G401 (cell line): ENCODE measurements around the gene SOX10. TPM values are rescaled to one million over a fixed set of nuclear protein-coding genes. Genes with fewer than 3 reads are reported as not detected.
A peak's percentile ranks its signal among the peaks of the same experiment; 100 is the strongest.

Source experiments
- DNase-seq: peaks from one replicate; pipeline ENCODE4 v3.0.0-alpha.2; 2015; ENCODE audit warnings: low spot score
- in situ Hi-C: cut with HindIII; loops from 2 replicates; pipeline ENCODE4 v1.10.0; 2016; ENCODE audit warnings: low sequenced_read_pairs, mixed read lengths
- total RNA-seq: library from RNA; depleted of rRNA; stranded (reverse); fragments of >200 nt; shearing (Covaris generic); gene quantifications from 2 replicates; pipeline ENCODE4 v1.2.3, GENCODE V29; 2014

Gene SOX10
- total RNA-seq, 1 experiment from 2014 or later: not detected

DNA sequence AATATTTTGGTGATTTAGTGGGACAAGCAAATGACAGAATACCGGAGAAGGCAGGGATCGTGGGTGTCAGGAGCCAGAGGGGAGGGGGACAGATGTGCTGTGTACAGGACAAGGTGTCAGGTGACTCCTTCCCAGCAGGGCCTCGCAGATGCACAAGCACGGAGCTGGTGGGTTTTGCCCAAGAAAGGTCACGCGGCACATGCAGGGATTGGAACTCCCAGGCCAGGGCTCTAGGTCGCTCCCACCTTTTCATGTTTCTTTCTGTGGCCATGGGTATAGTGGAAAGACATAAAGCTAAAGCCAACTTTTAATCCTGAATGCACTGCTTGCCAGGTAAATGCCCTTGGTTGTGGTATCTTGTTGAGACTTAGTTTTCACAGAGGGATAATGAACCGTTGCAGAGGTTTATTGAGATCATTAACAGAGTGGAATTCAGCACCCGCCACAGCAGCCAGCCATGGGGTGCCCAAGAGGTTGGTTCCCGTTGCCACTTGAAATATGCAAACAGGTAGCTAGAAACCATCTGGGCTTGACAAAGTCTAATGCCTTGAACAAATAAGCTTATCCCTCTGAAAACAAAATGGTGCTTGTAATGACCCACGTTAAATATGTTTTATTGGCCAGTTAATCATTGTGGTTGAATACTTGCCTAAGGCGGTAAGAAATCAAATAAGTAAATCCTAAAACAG lies 41.1 kb downstream of the SOX10 start:
- in situ Hi-C loops: no loop called here
- DNase-seq: no peak

DNA sequence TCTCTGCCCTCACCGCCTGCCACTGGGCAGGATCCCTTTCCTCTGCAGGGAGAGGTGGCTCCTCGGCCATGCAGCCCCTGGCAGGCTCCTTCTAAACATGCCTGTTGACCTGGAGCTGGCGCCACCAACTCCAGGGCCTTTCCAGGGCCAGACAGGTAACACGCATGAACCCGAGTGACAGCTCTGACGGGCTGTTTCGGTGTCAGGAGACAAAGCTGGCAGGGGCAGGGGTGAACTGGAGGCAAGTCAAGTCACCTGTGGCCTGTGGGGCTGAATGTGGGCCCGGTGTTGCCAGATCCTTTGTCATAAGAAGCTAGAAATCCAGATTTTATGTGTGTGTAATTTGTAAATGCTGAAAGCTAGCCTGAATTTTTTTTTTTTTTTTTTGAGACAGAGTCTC lies 42.2 kb downstream of the SOX10 start:
- no peak for DNase-seq
- in situ Hi-C loops: no loop called here

DNA sequence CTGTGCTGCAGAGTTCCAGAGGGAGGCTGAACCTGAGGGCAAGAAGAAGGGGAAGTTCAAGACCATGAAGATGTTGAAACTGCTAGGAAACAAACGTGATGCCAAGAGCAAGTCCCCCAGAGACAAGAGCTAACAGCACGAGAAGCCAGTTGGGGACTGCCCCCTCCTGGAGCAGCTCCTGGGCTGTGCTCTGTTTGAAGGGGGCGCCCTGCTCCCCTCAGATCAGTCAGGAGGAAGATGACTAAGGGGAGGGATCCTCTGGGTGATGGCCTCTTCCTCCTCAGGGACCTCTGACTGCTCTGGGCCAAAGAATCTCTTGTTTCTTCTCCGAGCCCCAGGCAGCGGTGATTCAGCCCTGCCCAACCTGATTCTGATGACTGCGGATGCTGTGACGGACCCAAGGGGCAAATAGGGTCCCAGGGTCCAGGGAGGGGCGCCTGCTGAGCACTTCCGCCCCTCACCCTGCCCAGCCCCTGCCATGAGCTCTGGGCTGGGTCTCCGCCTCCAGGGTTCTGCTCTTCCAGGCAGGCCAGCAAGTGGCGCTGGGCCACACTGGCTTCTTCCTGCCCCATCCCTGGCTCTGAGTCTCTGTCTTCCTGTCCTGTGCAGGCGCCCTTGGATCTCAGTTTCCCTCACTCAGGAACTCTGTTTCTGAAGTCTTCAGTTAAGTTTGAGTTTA lies 43.5 kb downstream of the SOX10 start:
- no peak for DNase-seq
- in situ Hi-C loops: no loop called here

DNA sequence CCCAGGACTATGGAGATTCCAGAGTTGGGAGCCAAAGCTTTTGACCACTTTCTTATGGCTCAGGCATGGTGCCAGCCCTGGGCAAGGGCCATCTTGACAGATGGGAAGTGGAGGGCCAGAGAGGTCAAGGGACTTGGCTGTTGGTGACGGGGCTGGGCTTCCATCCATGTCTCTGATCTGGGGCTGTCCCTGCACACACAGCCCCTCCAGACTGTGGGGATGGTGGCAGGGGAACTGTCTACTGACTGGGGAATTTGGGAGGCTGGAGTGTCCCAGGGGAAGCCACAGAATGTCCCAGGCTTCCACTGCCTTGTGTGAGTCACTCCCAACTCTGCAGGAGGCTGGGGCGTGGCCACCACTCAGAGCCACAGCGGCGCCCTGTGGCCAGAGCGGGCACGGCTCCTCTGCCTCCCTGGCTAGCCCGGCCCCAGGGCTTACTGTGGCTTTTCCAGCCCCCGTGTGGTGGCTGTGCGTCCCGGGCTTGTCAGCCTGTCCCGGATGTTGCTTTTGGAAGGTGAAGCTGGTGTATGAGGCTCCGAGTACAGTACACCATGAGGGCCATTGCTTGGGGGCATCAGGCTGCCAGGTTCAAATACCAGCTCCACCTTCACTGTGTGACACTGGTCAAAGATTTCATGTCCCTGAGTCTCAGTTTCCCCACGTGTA lies 50.5 kb downstream of the SOX10 start:
- in situ Hi-C loops: no loop called here
- peak; percentile 80 for DNase-seq

DNA sequence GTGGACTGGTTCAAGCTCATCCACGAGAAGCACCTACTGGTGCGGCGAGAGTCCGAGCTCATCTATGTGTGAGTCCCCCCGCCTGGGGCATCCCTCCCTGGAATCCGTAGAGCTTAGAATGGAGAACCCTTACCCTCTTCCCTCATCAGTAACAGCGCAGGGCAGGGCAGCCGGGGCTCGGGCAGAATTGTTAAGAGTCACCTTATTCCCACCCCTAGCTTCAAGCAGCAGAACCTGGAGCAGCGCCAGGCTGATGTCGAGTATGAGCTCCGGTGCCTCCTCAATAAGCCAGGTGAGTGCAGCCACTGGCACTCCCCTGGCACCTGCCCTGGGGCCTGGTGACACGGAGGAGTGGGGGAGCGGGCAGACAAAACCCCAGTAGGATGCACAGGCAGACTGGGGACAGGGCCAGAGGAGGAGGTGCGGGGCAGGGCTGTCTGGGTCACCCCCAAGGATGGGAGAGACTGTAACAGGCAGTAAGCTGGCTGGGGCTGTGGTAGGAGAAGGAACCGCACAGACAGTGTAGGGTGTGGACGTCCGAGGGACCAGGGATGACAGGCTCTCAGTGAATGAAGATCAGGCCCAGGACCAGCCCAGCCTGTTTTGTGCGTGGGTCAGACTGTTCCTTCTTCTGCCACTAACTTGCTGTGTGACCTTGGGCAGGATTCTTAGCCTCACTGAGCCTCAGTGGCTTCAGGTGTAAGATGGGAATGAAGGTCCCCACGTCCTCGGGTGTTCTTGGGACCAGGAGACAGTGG lies 51.4 kb downstream of the SOX10 start:
- DNase-seq: peak; percentile 28
- in situ Hi-C loops: no loop called here

DNA sequence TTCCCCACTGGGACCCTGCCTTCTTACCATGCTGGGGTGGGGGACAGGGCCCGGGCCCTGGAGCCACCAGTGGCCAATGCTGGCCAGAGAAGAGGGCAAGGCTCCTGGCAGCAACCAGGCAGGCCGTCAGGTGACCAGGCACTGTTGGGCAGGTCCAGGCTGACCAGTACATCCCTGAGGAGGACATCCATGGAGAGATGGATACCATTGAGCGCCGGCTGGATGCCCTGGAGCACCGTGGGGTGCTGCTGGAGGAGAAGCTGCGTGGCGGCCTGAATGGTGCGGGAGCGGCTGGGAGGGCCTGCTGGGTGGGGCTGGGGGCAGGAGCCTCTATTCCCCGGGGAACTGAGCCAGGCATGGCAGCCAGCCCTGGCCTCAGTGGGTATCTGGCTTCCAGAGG lies 52.0 kb downstream of the SOX10 start:
- in situ Hi-C loops: no loop called here
- DNase-seq: no peak

DNA sequence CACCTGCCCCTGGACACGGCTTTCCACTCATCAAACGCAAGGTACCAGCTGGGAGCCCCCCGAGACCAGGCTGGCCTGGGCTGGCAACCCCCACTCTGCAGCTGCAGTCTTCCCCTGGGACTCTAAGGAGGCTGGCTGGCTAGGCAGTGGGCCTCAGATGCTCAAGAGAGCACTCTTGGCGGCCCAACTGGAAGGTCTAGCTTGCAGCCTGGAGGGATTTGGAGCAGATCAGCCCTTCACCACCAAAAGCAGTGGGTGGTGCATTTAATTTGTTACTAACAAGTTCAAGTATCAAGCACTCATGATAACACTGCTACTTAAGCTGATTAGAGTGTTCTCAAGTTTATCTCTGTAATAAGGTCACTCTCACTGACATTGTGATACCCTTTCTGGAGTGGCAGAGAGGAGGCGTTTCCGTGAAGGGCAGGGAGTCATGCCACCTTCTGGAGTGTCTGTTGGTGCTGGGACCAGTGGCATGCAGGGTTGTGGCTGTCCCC lies 52.4 kb downstream of the SOX10 start:
- in situ Hi-C loops: no loop called here

DNA sequence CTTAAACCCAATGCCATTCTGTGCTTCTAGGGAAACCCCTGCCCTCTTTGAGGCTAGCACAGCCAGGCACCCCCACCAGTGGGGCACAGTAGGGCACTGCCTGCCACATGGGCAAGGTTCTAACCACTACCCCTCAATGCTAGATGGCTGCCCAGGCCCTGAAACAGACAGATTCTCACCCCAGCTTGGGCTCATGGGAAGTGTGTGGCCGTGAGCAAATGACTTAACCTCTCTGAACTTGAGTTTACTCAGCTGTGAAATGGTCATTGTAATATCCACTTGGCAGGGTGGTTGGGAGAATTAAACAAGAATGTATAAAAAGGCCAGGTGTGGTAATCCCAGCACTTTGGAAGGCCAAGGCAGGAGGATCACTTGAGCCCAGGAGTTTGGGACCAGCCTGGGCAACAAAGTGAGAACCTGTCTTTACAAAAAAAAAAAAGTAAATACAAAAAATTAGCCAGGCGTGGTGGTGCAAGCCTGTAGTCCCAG lies 53.4 kb downstream of the SOX10 start:
- DNase-seq: no peak
- in situ Hi-C loops: no loop called here

More for the DNA sequence above, 52.4 kb downstream of the SOX10 start:
- no peak for DNase-seq

DNA sequence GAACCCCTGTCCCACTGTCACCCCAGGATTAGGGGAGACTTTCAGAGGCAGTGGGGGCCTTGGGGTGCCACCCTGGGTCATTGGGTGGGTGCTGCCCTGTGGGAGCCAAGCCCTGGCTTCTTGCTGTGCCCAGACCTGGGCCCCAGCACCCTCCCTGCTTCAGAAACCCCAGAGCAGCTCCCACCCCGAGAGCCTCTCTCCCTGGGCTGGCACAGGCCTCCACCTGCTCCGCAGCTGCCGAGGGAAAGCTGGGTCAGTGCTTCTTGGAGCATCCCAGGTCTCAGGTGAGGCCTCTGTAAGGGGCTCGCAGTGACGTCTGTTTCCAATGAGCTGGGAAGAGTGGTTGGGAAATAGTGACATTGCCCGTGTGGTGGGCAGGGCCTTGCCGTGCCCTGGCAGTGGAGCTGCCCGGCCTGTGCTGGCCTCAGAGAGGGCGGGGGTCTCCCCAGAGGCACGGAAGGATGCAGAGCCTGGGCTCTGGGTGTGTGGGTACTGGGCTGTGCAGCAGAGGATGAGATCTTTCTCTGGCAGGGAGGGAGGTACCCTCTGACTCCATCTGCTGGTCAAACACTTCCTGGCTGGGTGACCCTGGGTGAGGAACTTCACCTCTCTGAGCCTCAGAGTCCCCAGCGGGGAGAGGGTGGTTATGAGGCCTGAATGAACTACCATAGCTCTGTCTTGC lies 53.9 kb downstream of the SOX10 start:
- in situ Hi-C loops: no loop called here
- DNase-seq: peak; percentile 35

DNA sequence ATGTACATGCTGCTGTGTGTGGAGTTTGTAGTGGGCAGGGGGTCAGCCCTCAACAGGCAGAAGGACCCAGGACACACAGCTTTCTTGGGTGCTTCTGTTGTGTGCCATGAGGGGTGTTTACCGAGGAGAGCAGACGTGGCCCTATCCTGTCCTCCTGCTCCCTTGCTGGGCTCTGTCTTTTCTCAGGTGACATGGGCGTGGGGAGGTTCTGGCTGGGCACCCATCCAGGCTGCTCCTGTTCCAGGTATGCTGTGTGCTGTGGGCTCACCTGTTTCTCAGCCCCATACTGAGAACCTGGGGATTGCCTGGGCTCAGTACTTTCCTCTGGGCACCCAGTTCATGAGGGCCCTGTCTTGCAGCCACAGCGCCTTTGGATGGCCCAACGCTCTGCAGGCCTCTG lies 55.0 kb downstream of the SOX10 start:
- in situ Hi-C loops: no loop called here

DNA sequence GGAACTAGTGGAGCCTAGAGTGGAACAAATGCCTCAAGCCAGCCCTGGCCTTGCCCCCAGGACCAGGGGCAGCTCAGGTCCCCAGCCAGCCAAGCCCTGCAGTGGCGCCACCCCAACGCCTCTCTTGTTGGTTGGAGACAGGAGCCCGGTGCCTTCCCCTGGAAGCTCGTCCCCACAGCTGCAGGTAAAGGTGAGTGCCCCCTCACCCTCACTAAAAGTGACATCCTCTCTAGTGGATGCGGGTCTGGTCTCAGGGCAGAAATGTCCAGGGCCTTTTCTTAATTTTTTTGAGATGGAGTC lies 56.8 kb downstream of the SOX10 start:
- in situ Hi-C loops: no loop called here
- no peak for DNase-seq

More for the DNA sequence above, 55.0 kb downstream of the SOX10 start:
- no peak for DNase-seq

DNA sequence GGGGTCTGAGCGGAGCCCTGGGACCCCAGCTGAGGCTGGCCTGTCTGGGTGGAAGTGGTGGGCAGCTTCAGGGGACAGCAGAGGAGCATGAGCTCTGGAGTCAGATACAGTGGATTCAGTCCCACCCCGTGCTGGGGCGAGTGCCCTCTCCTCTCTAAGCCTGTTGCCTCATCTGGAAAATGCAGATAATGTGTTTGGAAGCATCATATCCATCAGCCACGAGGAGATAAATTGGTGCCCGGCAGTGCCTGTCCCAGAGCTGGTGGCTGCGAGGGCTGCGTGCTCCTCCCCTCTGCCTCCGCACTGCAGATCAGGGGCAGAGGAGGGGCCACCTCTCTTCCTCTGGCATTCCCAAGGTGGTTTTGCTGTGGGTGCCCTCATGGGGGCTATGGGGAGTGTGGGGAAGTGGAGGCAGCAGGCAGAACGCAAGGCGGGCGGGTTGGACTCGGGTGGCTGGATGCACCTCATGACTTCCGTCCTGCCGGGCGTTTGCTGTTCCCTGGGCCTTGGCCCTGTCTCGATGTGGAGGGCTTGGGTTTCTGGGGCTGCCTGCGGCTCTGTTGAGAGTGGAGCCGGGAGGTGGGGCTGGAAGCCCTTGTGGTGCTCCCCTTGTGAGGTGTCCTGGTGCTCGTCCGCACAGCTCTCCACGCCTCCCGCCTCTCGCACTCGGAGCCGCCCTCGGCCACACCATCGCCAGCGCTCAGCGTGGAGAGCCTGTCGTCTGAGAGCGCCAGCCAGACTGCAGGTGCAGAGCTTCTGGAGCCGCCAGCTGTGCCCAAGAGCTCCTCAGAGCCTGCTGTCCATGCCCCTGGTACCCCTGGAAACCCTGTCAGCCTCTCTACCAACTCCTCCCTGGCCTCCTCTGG lies 57.4 kb downstream of the SOX10 start:
- in situ Hi-C loops: no loop called here
- DNase-seq: no peak

DNA sequence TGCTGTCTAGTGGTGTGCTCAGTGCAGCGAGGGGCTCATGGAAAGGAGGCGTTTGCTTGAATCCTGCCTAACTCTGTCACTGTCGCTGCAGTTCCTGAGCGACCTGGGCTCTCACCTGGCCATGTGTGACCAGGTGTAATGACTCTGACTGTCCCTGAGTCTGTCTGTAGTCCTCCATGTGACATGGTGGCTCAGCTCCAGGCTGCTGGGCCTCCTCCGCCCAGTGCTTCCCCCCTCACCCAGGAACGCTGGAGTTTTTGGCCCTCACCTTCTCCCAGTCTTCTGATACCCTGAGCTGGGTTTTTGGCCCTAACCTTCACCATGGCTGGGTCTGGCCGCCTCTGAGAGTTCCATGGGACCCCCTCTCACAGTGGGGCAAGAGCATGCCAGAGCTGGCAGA lies 58.0 kb downstream of the SOX10 start:
- DNase-seq: no peak
- in situ Hi-C loops: no loop called here

DNA sequence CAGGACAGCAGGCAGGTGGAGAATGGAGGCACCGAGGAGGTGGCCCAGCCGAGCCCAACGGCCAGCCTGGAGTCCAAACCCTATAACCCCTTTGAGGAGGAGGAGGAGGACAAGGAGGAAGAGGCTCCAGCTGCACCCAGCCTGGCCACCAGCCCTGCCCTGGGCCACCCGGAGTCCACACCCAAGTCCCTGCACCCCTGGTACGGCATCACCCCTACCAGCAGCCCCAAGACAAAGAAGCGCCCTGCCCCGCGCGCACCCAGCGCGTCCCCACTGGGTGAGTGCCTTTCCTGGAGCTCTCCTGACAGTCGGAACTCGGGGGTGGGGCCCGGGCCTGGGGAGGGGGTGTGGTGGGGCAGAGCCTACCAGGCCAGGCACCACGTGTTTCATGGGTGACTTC lies 58.6 kb downstream of the SOX10 start:
- in situ Hi-C loops: no loop called here
- DNase-seq: no peak

DNA sequence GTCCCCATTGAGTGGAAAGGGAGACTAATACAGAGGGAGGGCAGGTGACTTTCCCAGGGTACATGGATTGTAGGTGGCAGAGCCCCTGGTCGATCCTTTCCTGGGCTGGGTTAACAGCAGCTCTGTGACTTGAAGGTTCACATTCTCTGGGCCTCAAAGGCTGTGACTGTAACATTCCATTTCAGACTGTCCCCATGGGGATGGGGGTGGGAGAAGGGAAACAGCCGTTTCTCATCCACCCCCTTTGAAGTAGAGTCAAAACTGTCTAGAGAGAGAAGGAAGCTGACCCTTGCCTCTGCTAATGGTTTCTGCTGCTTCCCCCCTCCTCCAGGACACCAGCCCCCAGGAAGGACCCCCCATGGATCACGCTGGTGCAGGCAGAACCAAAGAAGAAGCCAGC lies 59.0 kb downstream of the SOX10 start:
- in situ Hi-C loops: no loop called here
- no peak for DNase-seq

DNA sequence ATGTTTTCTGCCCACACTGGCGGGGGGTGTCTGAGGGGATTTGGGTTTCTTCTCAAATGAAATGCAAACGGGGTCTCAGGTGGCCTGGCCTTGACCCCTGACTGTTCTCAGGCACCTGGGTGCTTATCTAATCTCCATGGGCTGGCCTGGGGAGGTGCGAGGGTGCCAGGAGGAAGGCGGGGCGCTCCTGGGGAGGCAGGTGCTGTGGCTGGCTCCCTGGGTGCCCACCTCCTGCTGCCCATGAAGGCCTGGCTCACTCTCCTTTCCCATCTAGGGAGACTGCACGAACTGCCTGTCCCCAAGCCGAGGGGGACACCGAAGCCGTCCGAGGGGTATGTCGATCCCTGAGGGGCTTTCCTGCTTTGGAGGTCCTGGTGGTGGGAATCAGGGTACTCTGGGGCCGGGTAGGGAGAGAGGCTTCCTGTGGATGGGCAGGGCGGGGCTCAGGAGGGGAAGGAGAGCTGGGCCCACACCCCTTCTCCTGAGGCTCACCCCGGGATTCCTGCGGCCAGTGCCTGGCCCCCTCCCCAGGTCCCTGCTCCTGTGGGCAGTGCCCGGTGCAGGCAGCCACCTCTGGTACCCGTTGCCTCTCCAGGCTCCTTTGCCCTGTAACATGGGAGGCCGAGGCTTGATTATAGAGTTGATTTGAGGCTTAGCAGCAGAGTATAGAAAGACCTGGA lies 59.8 kb downstream of the SOX10 start:
- no peak for DNase-seq
- in situ Hi-C loops: no loop called here

DNA sequence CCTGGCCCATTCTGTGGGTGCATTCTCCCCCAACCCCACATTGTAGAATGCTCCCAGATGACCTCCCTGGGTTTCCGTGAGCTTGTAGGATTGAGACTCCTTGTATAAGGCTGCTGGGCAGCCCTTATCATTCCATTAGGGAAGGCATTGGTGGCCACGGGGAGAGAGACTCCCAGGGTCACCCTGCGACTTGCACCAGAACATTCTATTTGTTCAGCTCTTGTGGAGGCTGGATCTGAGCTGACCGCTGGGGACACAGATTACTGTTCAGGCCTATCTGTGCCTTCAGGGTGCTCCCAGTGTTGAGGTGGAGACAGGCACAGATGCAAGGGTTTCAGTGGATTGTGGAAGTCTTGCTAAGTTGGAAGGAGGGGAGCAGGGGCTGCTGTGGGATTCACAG lies 60.4 kb downstream of the SOX10 start:
- in situ Hi-C loops: no loop called here
- no peak for DNase-seq
